Lung (tissue), 12 donors: ENCODE measurements around the gene STOML1. TPM values are rescaled to one million over a fixed set of nuclear protein-coding genes. Genes with fewer than 3 reads are reported as not detected.
"Not testable (repeated sequence)": the region's sequence is repeated elsewhere in the genome, so short reads cannot be mapped to it uniquely, and the experiment has no call there.

Source experiments
- ATAC-seq: fragments of 200-7000 bp; cut with Tn5 transposase; one replicate; pipeline ENCODE4 v1.9.1; 2020; ENCODE audit warnings: moderate number of reproducible peaks; ENCODE audit not compliant: insufficient read depth, low FRiP score
- DNase-seq, 3 donors: peaks; one replicate each; pipeline ENCODE4 v3.0.0-alpha.2; 2013 to 2017
- H3K27ac ChIP-seq, 2 donors: one replicate each; pipeline ENCODE4 v1.5.1; 2013; ENCODE audit warnings: mild to moderate bottlenecking in 2 of 2, moderate library complexity in 2 of 2, control low read depth in 1 of 2, inconsistent platforms in 1 of 2, low read depth in 1 of 2, low read length in 1 of 2
- H3K27me3 ChIP-seq, 3 donors: one replicate each; pipeline ENCODE4 v1.5.1; 2013; ENCODE audit warnings: low read length in 2 of 3; ENCODE audit not compliant: control insufficient read depth in 3 of 3, insufficient read depth in 3 of 3
- H3K36me3 ChIP-seq, 4 donors: one replicate each; pipeline ENCODE4 v1.5.1; 2013; ENCODE audit warnings: low read length in 4 of 4, mild to moderate bottlenecking in 1 of 4, moderate library complexity in 1 of 4; ENCODE audit not compliant: control insufficient read depth in 4 of 4, insufficient read depth in 4 of 4
- H3K4me1 ChIP-seq, 5 donors: one replicate each; pipeline ENCODE4 v1.5.1; 2013; ENCODE audit warnings: low read length in 5 of 5, mild to moderate bottlenecking in 2 of 5, moderate library complexity in 1 of 5; ENCODE audit not compliant: control insufficient read depth in 5 of 5, insufficient read depth in 5 of 5
- H3K4me3 ChIP-seq: one replicate; pipeline ENCODE4 v1.5.1; 2013; ENCODE audit warnings: mild to moderate bottlenecking, control low read depth, moderate library complexity
- H3K9ac ChIP-seq, 2 donors: one replicate each; pipeline ENCODE4 v1.5.1; 2013; ENCODE audit warnings: low read length in 2 of 2, control low read depth in 1 of 2; ENCODE audit not compliant: insufficient read depth in 1 of 2
- H3K9me3 ChIP-seq, 4 donors: one replicate each; pipeline ENCODE4 v1.5.1; 2013; ENCODE audit warnings: low read length in 3 of 4, mild to moderate bottlenecking in 1 of 4, moderate library complexity in 1 of 4; ENCODE audit not compliant: control insufficient read depth in 4 of 4, insufficient read depth in 3 of 4
- CTCF ChIP-seq: IDR thresholded peaks from 2 replicates; pipeline ENCODE4 v1.5.1; 2012; ENCODE audit warnings: mild to moderate bottlenecking; ENCODE audit errors: control extremely low read depth, extremely low read depth
- WGBS, 2 donors: extraction: QIAGEN DNeasy Blood & Tissue Kit; methylation state at CpG; one replicate each; pipeline ENCODE4 v1.1.7; 2013; 5-methylcytosine and 5-hydroxymethylcytosine counted together
- polyA plus RNA-seq, 2 donors: library from polyadenylated mRNA; stranded (reverse); fragments of 200-250 nt; gene quantifications; one replicate each; pipeline ENCODE4 v1.2.1, GENCODE V29; 2013
- total RNA-seq, 2 donors: library from RNA; depleted of rRNA in 1 of 2; stranded (reverse); fragments of >200 nt in 1 of 2; gene quantifications; one replicate each; pipeline ENCODE4 v1.2.1, GENCODE V29; 2014 to 2021
- donor health status: control.
- donor health status: control.
- donor health status: Bipolar disorder and iron deficiency.
- donor health status: healthy.
- donor health status: DM: yes; HTN: yes; CAD: no.

Gene STOML1
- total and polyA plus RNA-seq, 4 donors: 10.3 to 35.4 (median 26.9) TPM

GRCh38 chr15:73939138-73939537, 53.0 kb downstream of the STOML1 start:
- H3K4me3 ChIP-seq: no peak overlapping the region
- WGBS, 2 donors: 74 to 79% methylated on average over 4 of the region's 4 CpGs
- H3K27me3 ChIP-seq: no peaks in the 10 kb centered on the region
- ATAC-seq (no peak), DNase-seq (no peak)
- TF ChIP-seq CTCF: no peak
- no peak overlapping the region for H3K9ac ChIP-seq
- H3K9me3 ChIP-seq: no peaks in the 10 kb centered on the region
- peaks cover 0 to 41% (median 21%) of the 10 kb centered on the region in 5 donors for H3K4me1 ChIP-seq
- H3K36me3 ChIP-seq: peaks cover 0 to 3% (median under 1%) of the 10 kb centered on the region in 4 donors
- H3K27ac ChIP-seq: no peak overlapping the region

GRCh38 chr15:73938516-73938915, 53.6 kb downstream of the STOML1 start:
- not testable (repeated sequence) for DNase-seq, H3K36me3 ChIP-seq, H3K4me3 ChIP-seq, H3K9ac ChIP-seq, H3K9me3 ChIP-seq, H3K27ac ChIP-seq, ATAC-seq, H3K27me3 ChIP-seq
- 90 to 98% methylated on average over 8 of the region's 8 CpGs for WGBS, 2 donors
- H3K4me1 ChIP-seq: peaks cover 0 to 41% (median 21%) of the 10 kb centered on the region in 5 donors

- no peak overlapping the region for H3K4me3 ChIP-seq
- no peak overlapping the region for H3K27ac ChIP-seq
- DNase-seq (no peak), ATAC-seq (no peak)
- H3K9me3 ChIP-seq: no peaks in the 10 kb centered on the region
- peaks cover 0 to 41% (median 21%) of the 10 kb centered on the region in 5 donors for H3K4me1 ChIP-seq
- peaks cover 0 to 7% (median under 1%) of the 10 kb centered on the region in 4 donors for H3K36me3 ChIP-seq
- TF ChIP-seq CTCF: no peak
- H3K27me3 ChIP-seq: no peaks in the 10 kb centered on the region
- H3K9ac ChIP-seq: no peak overlapping the region
- WGBS, 2 donors: 97 to 98% methylated on average over 11 of the region's 11 CpGs
These were observed 54.4 kb downstream of the STOML1 start for GRCh38 chr15:73937726-73938125.

GRCh38 chr15:73937296-73937695, 54.8 kb downstream of the STOML1 start:
- Histone ChIP-seq H3K4me1 (peaks cover 0 to 41% (median 21%) of the 10 kb centered on the region in 5 donors), H3K9ac (no peak overlapping the region), H3K27ac (no peak overlapping the region), H3K4me3 (no peak overlapping the region), H3K36me3 (peaks cover 0 to 9% (median under 1%) of the 10 kb centered on the region in 4 donors), H3K27me3 (no peaks in the 10 kb centered on the region), H3K9me3 (no peaks in the 10 kb centered on the region)
- no peak for TF ChIP-seq CTCF
- DNase-seq (no peak), ATAC-seq (no peak)
- WGBS, 2 donors: 71 to 93% methylated on average over 9 to 10 of the region's 10 CpGs
